Measurements from ENCODE around the gene ZNF581. TPM values are rescaled to one million over a fixed set of nuclear protein-coding genes. Genes with fewer than 3 reads are reported as not detected.

Gene ZNF581
- total RNA-seq, 2 donors from 2014 or later = 47.2 to 48.7 TPM

DNA sequence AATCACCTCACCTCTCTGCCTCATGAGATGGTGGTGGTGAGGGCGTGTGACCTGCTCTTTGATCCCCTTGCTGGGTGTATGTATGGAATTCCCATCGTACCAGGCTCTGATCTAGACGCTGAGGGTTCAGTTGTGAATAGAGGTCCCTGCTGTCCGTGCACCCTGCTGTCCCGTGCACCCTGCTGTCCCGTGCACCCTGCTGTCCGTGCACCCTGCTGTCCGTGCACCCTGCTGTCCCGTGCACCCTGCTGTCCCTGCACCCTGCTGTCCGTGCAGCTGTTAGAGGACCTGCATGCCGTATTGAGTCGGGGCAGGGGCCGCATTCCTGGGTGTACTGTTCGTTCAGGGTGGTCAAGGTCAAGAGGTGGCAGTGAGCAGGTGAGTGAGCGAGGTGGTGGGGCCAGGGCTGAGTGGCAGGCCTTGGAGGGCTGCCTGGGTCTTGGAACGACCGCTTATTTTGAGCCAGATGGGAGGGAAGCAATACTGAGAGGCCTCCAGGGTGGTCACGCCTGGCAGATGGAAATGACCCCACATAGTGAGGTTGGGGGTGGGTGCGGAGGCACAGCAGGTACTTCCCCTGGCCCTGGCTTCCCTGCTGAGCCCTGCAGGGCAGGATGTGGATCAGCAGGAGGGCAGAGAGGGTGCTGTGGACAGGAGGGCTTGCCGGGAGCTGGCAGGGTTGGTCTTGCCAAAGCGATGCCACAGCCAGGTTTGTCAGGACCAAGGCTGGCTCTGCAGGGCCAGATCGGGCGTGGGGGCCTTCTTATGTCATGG lies 27.0 kb downstream of the ZNF581 start:
- TF ChIP-seq, protein P1, sequence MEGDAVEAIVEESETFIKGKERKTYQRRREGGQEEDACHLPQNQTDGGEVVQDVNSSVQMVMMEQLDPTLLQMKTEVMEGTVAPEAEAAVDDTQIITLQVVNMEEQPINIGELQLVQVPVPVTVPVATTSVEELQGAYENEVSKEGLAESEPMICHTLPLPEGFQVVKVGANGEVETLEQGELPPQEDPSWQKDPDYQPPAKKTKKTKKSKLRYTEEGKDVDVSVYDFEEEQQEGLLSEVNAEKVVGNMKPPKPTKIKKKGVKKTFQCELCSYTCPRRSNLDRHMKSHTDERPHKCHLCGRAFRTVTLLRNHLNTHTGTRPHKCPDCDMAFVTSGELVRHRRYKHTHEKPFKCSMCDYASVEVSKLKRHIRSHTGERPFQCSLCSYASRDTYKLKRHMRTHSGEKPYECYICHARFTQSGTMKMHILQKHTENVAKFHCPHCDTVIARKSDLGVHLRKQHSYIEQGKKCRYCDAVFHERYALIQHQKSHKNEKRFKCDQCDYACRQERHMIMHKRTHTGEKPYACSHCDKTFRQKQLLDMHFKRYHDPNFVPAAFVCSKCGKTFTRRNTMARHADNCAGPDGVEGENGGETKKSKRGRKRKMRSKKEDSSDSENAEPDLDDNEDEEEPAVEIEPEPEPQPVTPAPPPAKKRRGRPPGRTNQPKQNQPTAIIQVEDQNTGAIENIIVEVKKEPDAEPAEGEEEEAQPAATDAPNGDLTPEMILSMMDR (conservative IDR thresholded peaks at IDR 0.05) = no peak
- Mint-ChIP-seq H3K4me1 (peaks cover 19% of the 10 kb centered on the region), H3K9me3 (no peaks in the 10 kb centered on the region), H3K4me3 (no peak overlapping the region), H3K27ac (peak overlapping the region; percentile 81), H3K27me3 (ENCODE audit: insufficient read depth) (no peaks in the 10 kb centered on the region), H3K36me3 (ENCODE audit: low read depth) (peaks cover 70% of the 10 kb centered on the region)
- no peak overlapping the region for H3K27ac ChIP-seq (ENCODE audit: low read depth, low read length)
- H3K4me1 ChIP-seq (ENCODE audit: control insufficient read depth, insufficient read depth, low read length) = peaks cover 4% of the 10 kb centered on the region
- H3K4me3 ChIP-seq (ENCODE audit: low read length) = no peak overlapping the region
- no peaks in the 10 kb centered on the region for H3K27me3 ChIP-seq (ENCODE audit: control insufficient read depth, insufficient read depth, low read length, poor library complexity, severe bottlenecking)
- DNase-seq = peak; percentile 75
- 91 to 94% methylated on average over 18 to 23 of the region's 23 CpGs for WGBS, 2 experiments (ENCODE audit: insufficient coverage in 1 of 2, insufficient read length in 1 of 2)
- H3K9ac ChIP-seq (ENCODE audit: extremely low read depth, low read length, poor library complexity, severe bottlenecking) = no peak overlapping the region
- H3K9me3 ChIP-seq (ENCODE audit: control insufficient read depth, low read length) = no peaks in the 10 kb centered on the region
- peaks cover 61% of the 10 kb centered on the region for H3K36me3 ChIP-seq (ENCODE audit: control insufficient read depth, insufficient read depth, low read length)

DNA sequence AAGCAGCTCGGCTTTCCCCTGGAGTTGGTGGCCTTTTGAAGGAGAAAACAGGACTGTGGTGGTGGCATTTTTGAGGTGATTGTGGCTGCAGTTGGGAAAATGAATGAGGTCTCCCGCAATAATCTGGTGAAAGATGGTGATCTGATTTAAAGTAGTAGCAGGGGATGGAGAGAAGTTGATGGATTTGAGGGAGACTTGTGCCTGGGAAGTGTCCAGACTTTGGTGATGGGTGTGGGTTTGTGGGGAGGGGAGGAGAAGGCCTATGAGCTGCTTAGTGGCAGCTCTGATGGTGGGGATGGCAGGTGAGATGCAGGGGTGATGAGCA lies 27.6 kb downstream of the ZNF581 start:
- Mint-ChIP-seq H3K9me3 (no peaks in the 10 kb centered on the region), H3K27me3 (ENCODE audit: insufficient read depth) (no peaks in the 10 kb centered on the region), H3K4me1 (peaks cover 19% of the 10 kb centered on the region), H3K36me3 (ENCODE audit: low read depth) (peaks cover 66% of the 10 kb centered on the region), H3K27ac (peak overlapping the region; percentile 81), H3K4me3 (no peak overlapping the region)
- DNase-seq = no peak
- Histone ChIP-seq H3K27ac (ENCODE audit: low read depth, low read length) (no peak overlapping the region), H3K4me1 (ENCODE audit: control insufficient read depth, insufficient read depth, low read length) (peaks cover 3% of the 10 kb centered on the region), H3K9me3 (ENCODE audit: control insufficient read depth, low read length) (no peaks in the 10 kb centered on the region), H3K36me3 (ENCODE audit: control insufficient read depth, insufficient read depth, low read length) (peaks cover 57% of the 10 kb centered on the region), H3K27me3 (ENCODE audit: control insufficient read depth, insufficient read depth, low read length, poor library complexity, severe bottlenecking) (no peaks in the 10 kb centered on the region), H3K9ac (ENCODE audit: extremely low read depth, low read length, poor library complexity, severe bottlenecking) (no peak overlapping the region), H3K4me3 (ENCODE audit: low read length) (no peak overlapping the region)
- WGBS, 2 experiments (ENCODE audit: insufficient coverage in 1 of 2, insufficient read length in 1 of 2) = 79 to 88% methylated on average over 2 of the region's 2 CpGs
- TF ChIP-seq, protein P1 (conservative IDR thresholded peaks at IDR 0.05) = no peak

DNA sequence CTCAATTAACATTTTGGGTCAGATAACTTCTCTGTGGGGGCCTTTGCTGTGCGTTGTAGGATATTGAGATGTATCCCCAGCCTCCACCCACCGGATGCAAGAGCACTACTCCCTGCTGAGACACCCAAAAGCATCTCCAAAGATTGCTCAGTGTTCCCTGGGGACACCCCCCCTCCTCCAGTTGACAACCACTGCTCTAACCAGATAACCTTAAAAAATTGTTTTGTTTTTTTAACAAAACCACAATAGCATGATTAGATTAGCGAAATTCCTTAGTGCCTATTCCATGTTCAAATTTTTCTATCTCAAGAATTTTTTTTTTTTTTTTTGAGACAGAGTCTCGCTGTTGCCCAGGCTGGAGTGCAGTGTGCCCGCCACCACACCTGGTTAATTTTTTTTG lies 29.0 kb downstream of the ZNF581 start:
- H3K4me1 Mint-ChIP-seq = peaks cover 32% of the 10 kb centered on the region
- H3K27me3 Mint-ChIP-seq (ENCODE audit: insufficient read depth) = no peaks in the 10 kb centered on the region
- no peak overlapping the region for H3K4me3 Mint-ChIP-seq
- Histone ChIP-seq H3K9me3 (ENCODE audit: control insufficient read depth, low read length) (no peaks in the 10 kb centered on the region), H3K27ac (ENCODE audit: low read depth, low read length) (no peak overlapping the region), H3K36me3 (ENCODE audit: control insufficient read depth, insufficient read depth, low read length) (peaks cover 43% of the 10 kb centered on the region), H3K4me1 (ENCODE audit: control insufficient read depth, insufficient read depth, low read length) (peaks cover 3% of the 10 kb centered on the region), H3K27me3 (ENCODE audit: control insufficient read depth, insufficient read depth, low read length, poor library complexity, severe bottlenecking) (no peaks in the 10 kb centered on the region), H3K9ac (ENCODE audit: extremely low read depth, low read length, poor library complexity, severe bottlenecking) (no peak overlapping the region), H3K4me3 (ENCODE audit: low read length) (no peak overlapping the region)
- DNase-seq = no peak
- TF ChIP-seq, protein P1 (conservative IDR thresholded peaks at IDR 0.05) = no peak
- H3K36me3 Mint-ChIP-seq (ENCODE audit: low read depth) = peaks cover 54% of the 10 kb centered on the region
- H3K9me3 Mint-ChIP-seq = no peaks in the 10 kb centered on the region
- 98 to 100% methylated on average over 1 to 5 of the region's 5 CpGs for WGBS, 2 experiments (ENCODE audit: insufficient coverage in 1 of 2, insufficient read length in 1 of 2)
- peak overlapping the region; percentile 66 for H3K27ac Mint-ChIP-seq

Data from endodermal cell (in vitro differentiated cells).